ENCODE data around the gene PRKAG2.

PRKAG2 gene

GRCh38 chr7:151900986-151901621 is 24.2 kb upstream of the PRKAG2 start:
- no peak for DNase-seq (ENCODE audit: low spot score)

- DNase-seq (ENCODE audit: low spot score), result no peak
Measured at GRCh38 chr7:151900591-151900985, 23.7 kb upstream of the PRKAG2 start.

- DNase-seq (ENCODE audit: low spot score), result no peak
Measured at GRCh38 chr7:151899513-151900360, 22.8 kb upstream of the PRKAG2 start.

DNA sequence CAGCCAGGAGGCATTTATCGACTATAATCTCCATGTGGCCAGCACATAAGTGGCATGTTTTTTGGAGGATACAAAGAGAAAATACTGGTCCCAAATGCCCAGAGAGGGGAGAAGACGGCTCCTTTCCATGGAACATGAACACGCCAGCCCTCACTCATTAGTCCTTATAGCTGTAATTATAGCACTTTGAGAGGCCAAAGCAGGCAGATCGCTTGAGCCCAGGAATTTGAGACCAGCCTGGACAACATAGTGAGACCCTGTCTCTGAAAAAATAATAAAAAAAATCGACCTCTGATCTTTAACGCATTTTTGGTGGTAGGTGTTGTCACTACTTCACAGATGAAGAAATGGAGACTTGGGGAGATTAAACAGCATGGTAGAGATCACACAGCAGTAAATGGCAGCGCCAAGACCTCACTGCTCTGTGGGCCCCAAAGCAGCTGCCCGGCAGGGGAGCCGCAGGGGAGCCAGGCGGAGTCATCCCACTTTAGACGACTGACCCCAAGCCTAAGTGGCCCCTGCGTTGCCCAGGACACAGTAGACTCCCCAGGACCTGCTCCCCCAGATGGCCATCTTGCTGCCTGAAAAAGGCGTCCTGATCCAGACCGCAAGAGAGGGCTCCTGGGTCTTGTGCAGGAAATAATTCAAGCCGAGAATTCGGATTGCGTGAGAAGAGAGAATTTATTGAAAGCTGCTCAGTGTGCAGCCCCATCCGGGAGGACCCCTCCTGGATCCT is 21.2 kb upstream of the PRKAG2 start:
- no peak for DNase-seq (ENCODE audit: low spot score)

DNA sequence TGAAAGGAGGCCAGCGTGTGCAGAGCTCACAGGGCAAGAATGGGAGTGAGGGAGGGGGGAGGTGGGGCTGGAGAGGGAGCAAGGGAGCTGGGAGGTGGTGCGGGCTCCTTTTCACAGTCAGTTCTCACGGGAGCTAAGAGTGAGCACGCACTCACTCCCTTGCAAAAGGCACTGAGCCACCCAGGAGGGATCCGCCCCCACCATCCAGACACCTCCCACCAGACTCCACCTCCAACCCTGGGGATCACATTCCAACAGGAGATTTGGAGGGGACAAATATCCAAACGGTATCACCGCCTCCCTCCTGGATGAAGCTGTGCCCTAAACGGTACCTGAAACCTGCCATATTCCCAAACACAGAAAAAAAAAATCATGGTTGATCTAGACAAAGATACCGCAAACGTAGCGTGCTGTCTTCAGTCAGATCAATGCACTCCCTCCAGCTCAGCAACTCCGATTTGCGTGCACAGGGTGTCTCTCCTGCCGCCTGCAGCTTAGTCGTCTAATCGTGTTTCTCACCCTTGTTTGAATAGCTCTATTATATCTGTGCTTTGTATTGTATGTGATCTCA is 20.3 kb upstream of the PRKAG2 start:
- DNase-seq (ENCODE audit: low spot score), result no peak

DNA sequence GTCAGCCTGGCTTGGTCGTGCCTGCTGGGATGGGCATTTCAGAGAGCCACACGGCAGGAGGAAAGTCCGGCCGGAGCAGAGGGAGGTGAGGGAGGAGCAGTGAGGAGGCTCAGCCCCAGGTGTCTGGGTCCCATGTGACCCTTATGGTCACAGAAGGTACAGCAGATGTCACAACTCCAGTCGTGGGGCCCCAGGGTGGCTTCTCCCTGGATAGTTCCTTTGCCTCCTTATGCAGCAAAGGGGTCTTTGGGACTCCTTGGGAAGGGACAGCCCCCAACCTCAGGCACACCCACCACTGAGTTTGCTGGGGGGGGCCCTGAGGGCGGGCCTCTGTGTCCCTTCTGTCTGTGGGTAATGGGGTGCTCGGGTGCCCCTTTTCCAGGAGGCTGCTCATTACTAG is 19.6 kb upstream of the PRKAG2 start:
- no peak for DNase-seq (ENCODE audit: low spot score)

DNA sequence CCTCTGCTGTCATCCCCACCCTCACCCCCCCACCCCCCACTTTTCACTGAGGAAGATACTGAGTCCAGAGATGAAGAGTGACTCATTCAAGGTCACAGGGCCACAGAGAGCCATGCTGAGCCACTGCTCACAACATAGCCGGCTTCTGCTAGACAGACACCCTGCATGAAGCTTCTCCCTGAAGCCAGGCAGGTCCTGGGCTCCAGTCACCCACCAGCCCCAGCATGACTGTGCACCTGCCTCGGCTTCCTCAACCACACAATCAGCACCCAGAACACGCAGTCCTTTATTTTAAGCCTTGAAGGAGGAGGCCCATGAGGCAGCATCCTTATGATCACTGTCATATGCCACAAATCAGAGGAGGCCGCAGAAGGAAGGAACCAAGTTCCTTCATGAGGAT is 19.2 kb upstream of the PRKAG2 start:
- DNase-seq (ENCODE audit: low spot score), result no peak

DNA sequence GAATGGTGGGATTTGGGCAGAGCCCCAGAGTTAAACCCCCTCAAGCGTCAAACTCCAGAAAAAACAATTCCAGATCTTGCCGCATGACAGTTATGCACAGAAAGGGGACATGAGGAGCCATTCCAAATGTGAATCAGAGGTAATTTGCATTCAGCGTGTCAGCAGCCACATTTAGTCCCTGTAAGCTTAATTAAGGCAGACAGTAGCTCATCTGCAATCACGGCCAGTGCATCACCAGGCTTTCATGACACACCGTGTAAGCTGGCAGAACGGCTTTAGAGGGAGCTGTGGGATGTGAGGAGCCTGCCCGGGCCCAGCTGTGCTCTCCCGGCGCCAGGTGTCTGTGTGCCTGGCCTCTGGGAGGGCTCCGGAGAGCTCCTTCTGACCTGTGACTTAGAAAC is 18.7 kb upstream of the PRKAG2 start:
- DNase-seq (ENCODE audit: low spot score), result no peak

DNA sequence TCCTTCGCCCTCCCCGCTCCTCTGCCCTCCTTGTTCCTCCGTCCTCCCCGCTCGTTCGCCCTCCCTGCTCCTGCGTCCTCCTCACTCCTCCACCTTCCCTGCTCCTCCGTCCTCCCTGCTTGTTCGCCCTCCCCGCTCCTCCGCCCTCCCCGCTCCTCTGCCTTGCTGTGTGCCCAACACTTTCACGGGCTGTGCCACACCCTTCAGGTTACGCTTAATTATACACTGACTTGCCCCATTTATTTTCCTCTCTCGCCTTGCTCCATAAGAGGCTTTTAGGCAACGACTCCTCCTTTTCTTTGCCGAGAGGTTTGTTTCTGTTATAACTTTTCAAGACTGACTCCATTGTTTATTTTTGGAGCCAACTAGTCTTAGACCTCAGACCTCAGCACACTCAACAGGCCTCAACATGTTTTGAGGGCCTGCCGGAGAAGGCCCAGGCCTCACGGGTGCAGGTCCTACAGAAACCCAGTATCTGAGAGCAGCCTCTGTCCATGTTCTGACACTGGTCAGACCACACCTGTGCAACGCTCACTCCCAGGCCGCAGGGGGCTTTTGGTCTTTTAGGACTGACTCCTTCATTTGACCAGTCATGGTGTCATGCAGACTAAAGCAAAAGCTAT is 18.2 kb upstream of the PRKAG2 start:
- no peak for DNase-seq (ENCODE audit: low spot score)

DNA sequence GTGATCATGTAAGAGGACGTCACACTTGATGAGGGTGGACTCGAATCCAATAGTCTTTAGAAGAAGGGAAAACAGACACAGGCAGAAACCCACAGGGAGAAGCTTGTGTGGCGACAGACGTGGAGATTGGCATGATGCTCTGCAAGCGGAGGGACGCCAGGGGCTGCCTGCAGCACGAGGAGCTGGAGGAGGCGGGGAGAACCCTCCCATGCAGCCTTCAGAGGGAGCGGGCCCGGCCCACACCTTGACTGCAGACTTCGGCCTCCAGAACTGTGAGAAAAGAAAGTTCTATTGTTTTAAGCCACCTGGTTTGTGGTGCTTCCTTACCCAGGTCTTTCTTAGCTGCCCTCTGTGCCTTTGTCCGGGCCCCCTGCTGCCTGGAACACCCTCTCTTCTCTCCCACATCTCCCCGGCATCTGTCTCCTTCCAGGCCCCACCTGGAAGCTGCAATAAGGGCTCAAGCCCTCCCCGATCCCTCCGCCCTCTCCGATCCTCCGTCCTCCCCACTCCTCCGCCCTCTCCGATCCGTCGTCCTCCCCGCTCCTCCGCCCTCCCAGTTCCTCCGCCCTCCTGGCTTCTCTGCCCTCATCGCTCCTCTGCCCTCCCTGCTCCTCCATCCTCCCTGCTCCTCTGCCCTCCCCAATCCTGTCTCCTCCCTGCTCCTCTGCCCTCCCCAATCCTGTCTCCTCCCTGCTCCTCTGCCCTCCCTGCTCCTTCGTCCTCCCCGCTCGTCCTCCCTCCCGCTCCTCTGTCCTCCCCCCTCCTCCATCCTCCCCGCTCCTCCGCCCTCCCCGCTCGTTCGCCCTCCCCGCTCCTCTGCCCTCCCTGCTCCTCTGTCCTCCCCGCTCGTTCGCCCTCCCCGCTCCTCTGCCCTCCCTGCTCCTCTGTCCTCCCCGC is 17.4 kb upstream of the PRKAG2 start:
- DNase-seq (ENCODE audit: low spot score), result no peak

GRCh38 chr7:151893405-151893923 is 16.5 kb upstream of the PRKAG2 start:
- no peak for DNase-seq (ENCODE audit: low spot score)

GRCh38 chr7:151891753-151892152 is 14.8 kb upstream of the PRKAG2 start:
- no peak for DNase-seq (ENCODE audit: low spot score)

GRCh38 chr7:151891182-151891581 is 14.3 kb upstream of the PRKAG2 start:
- DNase-seq (ENCODE audit: low spot score), result no peak

DNA sequence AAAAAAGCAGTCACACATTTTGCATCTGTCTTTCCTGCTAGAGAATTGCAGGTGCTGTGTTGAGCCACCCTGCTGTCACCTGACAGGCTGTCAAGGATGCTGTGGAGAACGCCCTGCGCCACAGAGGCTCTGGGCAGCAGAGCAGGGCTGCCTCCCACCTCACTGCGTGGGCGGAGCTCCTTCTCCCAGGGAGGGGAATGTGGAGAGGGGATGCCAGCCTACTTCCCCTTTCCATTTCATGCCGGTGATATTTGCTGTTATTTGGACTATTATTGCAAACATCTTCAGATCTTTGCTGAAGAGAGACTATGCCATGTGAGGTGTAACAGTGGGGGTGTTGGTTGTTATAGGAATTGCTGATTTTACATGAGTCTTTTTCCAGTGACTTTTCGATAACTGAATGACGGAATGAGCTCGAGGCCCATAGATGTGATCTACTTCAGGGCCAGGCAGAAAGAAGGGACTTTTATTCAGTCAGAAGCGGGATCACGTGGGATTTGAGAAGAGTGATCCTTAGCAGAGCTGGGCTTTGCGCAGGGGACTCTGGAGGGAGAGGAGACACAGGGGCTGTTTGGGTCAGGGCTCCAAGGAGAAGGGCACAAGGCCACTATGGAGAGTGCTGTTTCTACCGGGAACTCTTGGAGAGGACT is 13.6 kb upstream of the PRKAG2 start:
- no peak for DNase-seq (ENCODE audit: low spot score)

DNA sequence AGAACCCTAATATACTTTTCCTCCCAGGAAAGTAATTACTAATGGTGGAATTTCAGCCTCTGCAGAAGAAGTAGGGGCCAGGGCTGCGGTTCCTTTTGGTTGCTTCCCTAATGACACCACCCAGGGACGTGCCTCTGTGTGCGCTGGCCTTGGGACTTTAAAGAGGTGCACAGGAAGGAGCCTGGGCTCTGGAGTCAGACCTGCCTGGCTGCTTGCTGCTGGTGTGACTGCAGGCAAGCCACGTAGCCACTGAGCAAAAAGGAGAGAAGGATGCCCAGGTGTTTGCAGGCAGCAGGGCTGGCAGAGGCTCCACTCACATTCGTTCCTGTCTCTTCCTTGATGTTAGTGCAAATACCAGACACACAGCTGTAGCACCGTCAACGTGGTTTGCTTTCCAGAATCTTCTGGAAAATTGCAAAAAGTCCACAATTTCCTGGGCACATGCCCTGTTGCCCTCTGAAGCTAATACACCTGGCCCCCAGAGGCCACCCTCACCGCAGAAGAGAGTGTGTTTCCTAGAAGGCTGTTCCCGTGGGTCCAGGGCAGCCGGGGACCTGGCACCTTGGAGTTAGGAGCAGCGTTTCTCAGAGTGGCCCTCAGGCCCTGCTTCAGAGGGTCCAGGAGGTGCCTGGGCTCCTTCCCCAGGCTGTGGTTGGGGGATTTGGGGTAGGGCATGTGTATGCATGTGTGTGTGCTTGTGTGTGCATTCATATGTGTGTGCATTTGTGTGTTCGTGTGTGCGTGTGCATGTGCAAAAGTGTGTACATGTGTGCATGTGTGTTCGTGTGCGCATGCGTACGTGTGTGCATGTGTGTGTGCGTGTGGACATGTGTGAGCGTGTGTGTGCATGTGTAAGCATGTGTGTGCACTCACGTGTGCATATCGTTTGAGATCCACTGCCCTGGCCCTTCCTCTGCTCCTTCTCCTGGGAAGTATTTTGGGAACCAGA is 12.8 kb upstream of the PRKAG2 start:
- no peak for DNase-seq (ENCODE audit: low spot score)

- no peak for DNase-seq (ENCODE audit: low spot score)
Measured at GRCh38 chr7:151888079-151889067, 11.5 kb upstream of the PRKAG2 start.

GRCh38 chr7:151886783-151887182 is 9.9 kb upstream of the PRKAG2 start:
- DNase-seq (ENCODE audit: low spot score), result no peak

- DNase-seq (ENCODE audit: low spot score), result no peak
Measured at GRCh38 chr7:151885202-151885580, 8.3 kb upstream of the PRKAG2 start.

Data from pons (tissue), 1 donor.